Breast epithelium (tissue), 3 donors: ENCODE data around the gene POLR1D.

Source experiments
- CTCF ChIP-seq, 3 donors: fragments of 450-650 bp; IDR thresholded peaks; one replicate each; pipeline ENCODE4 v1.5.1; 2016 to 2017; ENCODE audit warnings: antibody characterized with exemption in 3 of 3, mild to moderate bottlenecking in 3 of 3, moderate library complexity in 3 of 3
- POLR2A ChIP-seq: fragments of 450-650 bp; IDR thresholded peaks from one replicate; pipeline ENCODE4 v1.6.1; 2016; ENCODE audit warnings: antibody characterized with exemption, mild to moderate bottlenecking, moderate library complexity
- POLR2AphosphoS5 ChIP-seq, 3 donors: sonication (generic); formaldehyde crosslinking; IDR thresholded peaks; one replicate each; pipeline ENCODE4 v1.6.1; 2017; ENCODE audit warnings: antibody characterized with exemption in 3 of 3

- no peak for TF ChIP-seq POLR2A
- no peak for TF ChIP-seq CTCF (IDR thresholded peaks at IDR 0.05)
- TF ChIP-seq POLR2AphosphoS5 (IDR thresholded peaks at IDR 0.05), result no peak
Observed at GRCh38 chr13:27641711-27642502, 20.2 kb downstream of the POLR1D start.
